HUES48 (cell line): Measurements from ENCODE around the gene UBTD1.
"Not testable (repeated sequence)": the region's sequence is repeated elsewhere in the genome, so short reads cannot be mapped to it uniquely, and the experiment has no call there.

Source experiments
- H3K27ac ChIP-seq: one replicate; pipeline ENCODE4 v1.7.0; 2013; ENCODE audit warnings: low read depth, low read length, inconsistent platforms
- H3K27me3 ChIP-seq: 2 replicates; pipeline ENCODE4 v1.6.1; 2013; ENCODE audit warnings: mild to moderate bottlenecking, low read length; ENCODE audit not compliant: control insufficient read depth, insufficient read depth
- H3K36me3 ChIP-seq: 2 replicates; pipeline ENCODE4 v1.6.1; 2013; ENCODE audit warnings: low read length; ENCODE audit not compliant: control insufficient read depth, insufficient read depth
- H3K4me1 ChIP-seq: 2 replicates; pipeline ENCODE4 v1.6.1; 2013; ENCODE audit warnings: mild to moderate bottlenecking, low read length; ENCODE audit not compliant: control insufficient read depth, insufficient read depth
- H3K4me3 ChIP-seq: 2 replicates; pipeline ENCODE4 v1.5.1; 2013; ENCODE audit warnings: mild to moderate bottlenecking, low read depth, low read length
- H3K9ac ChIP-seq: 2 replicates; pipeline ENCODE4 v1.6.1; 2013; ENCODE audit warnings: mild to moderate bottlenecking, low read depth, low read length, moderate library complexity
- H3K9me3 ChIP-seq: 2 replicates; pipeline ENCODE4 v1.6.1; 2013; ENCODE audit warnings: low read length; ENCODE audit not compliant: control insufficient read depth, insufficient read depth

The UBTD1 gene

GRCh38 chr10:97550336-97551149 lies 51.8 kb downstream of the UBTD1 start:
- no peaks in the 10 kb centered on the region for H3K9me3 ChIP-seq
- H3K27me3 ChIP-seq, result no peaks in the 10 kb centered on the region
- peak overlapping the region; percentile 71 for H3K27ac ChIP-seq
- H3K36me3 ChIP-seq, result no peaks in the 10 kb centered on the region
- no peak overlapping the region for H3K9ac ChIP-seq
- peaks cover 27% of the 10 kb centered on the region for H3K4me1 ChIP-seq
- no peak overlapping the region for H3K4me3 ChIP-seq

GRCh38 chr10:97551271-97551670 lies 52.5 kb downstream of the UBTD1 start:
- Histone ChIP-seq H3K36me3 (no peaks in the 10 kb centered on the region), H3K27ac (no peak overlapping the region), H3K4me1 (peaks cover 27% of the 10 kb centered on the region), H3K27me3 (no peaks in the 10 kb centered on the region), H3K9ac (no peak overlapping the region), H3K4me3 (no peak overlapping the region), H3K9me3 (no peaks in the 10 kb centered on the region)

DNA sequence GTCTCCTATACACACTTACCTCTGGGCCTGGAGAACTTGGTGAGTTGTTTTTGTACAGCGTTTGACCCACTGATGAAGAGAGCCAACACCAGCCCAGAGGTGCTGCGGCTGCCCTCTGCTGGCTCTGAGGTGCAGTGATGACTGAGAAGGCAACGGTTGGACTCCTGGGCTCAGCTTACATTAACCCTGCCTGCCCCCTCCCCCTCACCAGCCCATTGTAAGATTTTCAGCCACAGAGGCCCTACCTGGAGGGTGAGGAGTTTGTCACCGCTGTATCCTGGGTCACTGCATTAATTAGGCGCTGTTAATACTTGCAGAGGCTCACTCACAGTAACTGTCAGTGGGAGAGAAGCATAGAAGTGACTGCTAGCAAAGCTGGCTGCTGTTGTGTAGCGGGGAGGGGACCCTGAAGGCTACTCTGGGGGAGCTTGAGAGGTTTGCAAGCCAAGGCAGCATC lies 54.9 kb downstream of the UBTD1 start:
- H3K4me3 ChIP-seq, result peak overlapping the region; percentile 37
- H3K36me3 ChIP-seq, result no peaks in the 10 kb centered on the region
- peaks cover 24% of the 10 kb centered on the region for H3K4me1 ChIP-seq
- H3K9ac ChIP-seq, result no peak overlapping the region
- H3K9me3 ChIP-seq, result no peaks in the 10 kb centered on the region
- peak overlapping the region; percentile 60 for H3K27ac ChIP-seq
- no peaks in the 10 kb centered on the region for H3K27me3 ChIP-seq

- not testable (repeated sequence) for H3K27ac ChIP-seq, H3K4me3 ChIP-seq, H3K36me3 ChIP-seq, H3K9me3 ChIP-seq, H3K27me3 ChIP-seq, H3K9ac ChIP-seq
- H3K4me1 ChIP-seq, result peaks cover 24% of the 10 kb centered on the region
These were observed 55.6 kb downstream of the UBTD1 start for GRCh38 chr10:97554336-97554735.

- not testable (repeated sequence) for H3K27me3 ChIP-seq, H3K9me3 ChIP-seq, H3K36me3 ChIP-seq, H3K27ac ChIP-seq, H3K9ac ChIP-seq, H3K4me3 ChIP-seq
- peaks cover 14% of the 10 kb centered on the region for H3K4me1 ChIP-seq
These were observed 56.8 kb downstream of the UBTD1 start for GRCh38 chr10:97555541-97555940.

DNA sequence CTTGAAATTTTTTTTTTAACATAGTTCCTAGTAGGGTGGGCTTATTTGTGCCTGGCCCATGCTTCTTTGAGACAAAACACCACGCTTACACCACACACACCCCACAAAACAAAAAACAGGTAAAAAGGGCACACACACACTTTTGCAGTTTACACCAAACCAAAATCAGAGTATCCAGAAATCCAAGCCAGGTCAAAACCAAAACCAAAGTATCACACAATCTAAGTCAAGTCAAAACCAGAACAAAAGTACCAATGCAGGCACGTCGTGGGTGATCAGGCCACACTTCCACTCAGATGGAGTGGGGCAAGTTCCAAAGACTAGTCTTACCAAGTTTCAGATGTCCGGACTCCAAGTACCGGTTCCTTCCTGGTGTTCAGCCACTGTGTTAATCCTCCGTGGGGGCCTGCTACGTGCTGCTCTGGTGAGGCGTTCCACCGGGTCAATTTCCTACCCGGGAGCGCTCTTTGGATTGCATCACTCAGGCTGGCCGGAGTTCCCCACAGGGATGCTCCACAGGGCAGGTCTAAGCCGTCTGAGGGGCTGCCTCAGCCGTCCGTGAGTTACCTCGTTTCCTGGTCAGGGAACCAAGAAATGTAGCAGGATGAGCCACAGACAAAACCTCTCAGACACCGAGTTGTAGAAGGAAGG lies 62.1 kb downstream of the UBTD1 start:
- not testable (repeated sequence) for H3K36me3 ChIP-seq, H3K4me1 ChIP-seq, H3K9me3 ChIP-seq, H3K27ac ChIP-seq, H3K4me3 ChIP-seq, H3K27me3 ChIP-seq, H3K9ac ChIP-seq

DNA sequence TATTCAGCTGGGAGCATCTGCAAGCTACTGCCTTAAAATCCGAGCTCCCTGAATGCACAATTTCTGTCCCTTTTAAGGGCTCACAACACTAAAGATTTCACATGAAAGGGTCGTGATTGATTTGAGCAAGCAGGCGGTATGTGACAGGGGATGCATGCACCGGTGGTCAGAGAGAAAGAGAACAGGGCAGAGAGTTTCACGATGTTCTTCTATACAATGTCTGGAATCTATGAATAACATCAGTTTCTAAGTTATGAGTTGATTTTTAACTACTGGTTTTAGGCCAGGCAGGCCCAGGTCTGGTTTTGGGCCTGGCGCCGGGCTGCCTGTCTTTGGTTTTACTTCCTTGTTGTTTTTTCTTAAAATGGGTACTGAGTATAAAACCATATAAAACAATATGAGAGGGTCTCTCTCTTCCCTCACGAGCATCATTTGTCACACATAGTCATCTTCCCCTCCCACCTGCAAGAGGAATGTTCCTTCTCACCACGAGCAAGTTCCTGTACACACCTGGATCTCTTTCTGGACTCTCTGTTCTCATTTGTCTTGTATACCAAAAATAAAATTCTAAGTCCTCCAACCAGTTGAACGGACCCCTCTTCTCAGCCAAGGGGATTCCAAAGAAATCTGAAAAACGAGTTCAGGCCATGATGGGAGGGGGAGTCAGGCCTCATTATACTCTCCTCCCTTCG lies 62.8 kb downstream of the UBTD1 start:
- not testable (repeated sequence) for H3K9me3 ChIP-seq, H3K4me3 ChIP-seq, H3K27ac ChIP-seq, H3K27me3 ChIP-seq, H3K9ac ChIP-seq, H3K4me1 ChIP-seq, H3K36me3 ChIP-seq

- H3K36me3 ChIP-seq, H3K9me3 ChIP-seq, H3K27ac ChIP-seq, H3K9ac ChIP-seq, H3K27me3 ChIP-seq, H3K4me3 ChIP-seq, H3K4me1 ChIP-seq: not testable (repeated sequence)
These were observed 63.6 kb downstream of the UBTD1 start for GRCh38 chr10:97562329-97562728.

- Histone ChIP-seq H3K27me3 (no peaks in the 10 kb centered on the region), H3K36me3 (0 out of 2 replicates have a peak, but pooled peaks cover 4% of the 10 kb centered on the region), H3K9ac (no peak overlapping the region), H3K9me3 (no peaks in the 10 kb centered on the region), H3K4me3 (no peak overlapping the region), H3K27ac (no peak overlapping the region), H3K4me1 (no peaks in the 10 kb centered on the region)
These were observed 64.6 kb downstream of the UBTD1 start for GRCh38 chr10:97563337-97563736.

GRCh38 chr10:97564776-97565175 lies 66.1 kb downstream of the UBTD1 start:
- H3K27ac ChIP-seq, result no peak overlapping the region
- H3K27me3 ChIP-seq, result no peaks in the 10 kb centered on the region
- no peaks in the 10 kb centered on the region for H3K9me3 ChIP-seq
- H3K4me3 ChIP-seq, result no peak overlapping the region
- no peaks in the 10 kb centered on the region for H3K4me1 ChIP-seq
- peaks cover 9% of the 10 kb centered on the region; the same call in 1 of the 2 replicates for H3K36me3 ChIP-seq
- no peak overlapping the region for H3K9ac ChIP-seq
